ENCODE results near the gene SOX5.

DNA sequence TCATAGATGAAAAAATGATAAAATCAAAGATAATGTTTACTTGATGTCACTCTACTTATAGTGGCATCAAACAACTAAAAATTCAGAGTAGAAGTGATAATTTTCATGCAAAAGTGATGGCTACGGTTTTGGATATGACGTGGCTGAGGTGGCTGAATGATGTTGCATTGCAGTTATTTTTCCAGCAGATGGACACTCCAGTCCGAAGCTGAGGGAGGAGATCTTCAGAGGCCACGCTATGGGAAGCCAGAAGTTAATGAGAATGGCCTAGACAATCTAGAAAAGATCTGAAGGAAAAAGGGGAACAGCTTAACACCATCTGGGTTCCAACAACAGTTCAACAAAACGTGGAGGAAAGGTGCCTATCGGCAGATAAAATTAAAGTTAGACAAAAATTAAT is 279.8 kb downstream of the SOX5 start:
- TF ChIP-seq, protein P1, sequence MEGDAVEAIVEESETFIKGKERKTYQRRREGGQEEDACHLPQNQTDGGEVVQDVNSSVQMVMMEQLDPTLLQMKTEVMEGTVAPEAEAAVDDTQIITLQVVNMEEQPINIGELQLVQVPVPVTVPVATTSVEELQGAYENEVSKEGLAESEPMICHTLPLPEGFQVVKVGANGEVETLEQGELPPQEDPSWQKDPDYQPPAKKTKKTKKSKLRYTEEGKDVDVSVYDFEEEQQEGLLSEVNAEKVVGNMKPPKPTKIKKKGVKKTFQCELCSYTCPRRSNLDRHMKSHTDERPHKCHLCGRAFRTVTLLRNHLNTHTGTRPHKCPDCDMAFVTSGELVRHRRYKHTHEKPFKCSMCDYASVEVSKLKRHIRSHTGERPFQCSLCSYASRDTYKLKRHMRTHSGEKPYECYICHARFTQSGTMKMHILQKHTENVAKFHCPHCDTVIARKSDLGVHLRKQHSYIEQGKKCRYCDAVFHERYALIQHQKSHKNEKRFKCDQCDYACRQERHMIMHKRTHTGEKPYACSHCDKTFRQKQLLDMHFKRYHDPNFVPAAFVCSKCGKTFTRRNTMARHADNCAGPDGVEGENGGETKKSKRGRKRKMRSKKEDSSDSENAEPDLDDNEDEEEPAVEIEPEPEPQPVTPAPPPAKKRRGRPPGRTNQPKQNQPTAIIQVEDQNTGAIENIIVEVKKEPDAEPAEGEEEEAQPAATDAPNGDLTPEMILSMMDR (IDR thresholded peaks at IDR 0.05) = no peak
- no peak for TF ChIP-seq POLR2A (IDR thresholded peaks at IDR 0.05)
